Gastroesophageal sphincter (tissue), 3 donors: ENCODE data around the gene TMEM163.

ENCODE experiments used
- CTCF ChIP-seq, 4 experiments: fragments of 200-600 bp in 2 of 4; fragments of 450-650 bp in 2 of 4; sonication (generic) in 1 of 4; IDR thresholded peaks; one replicate each; pipeline ENCODE4 v1.5.1; 2017 to 2019; ENCODE audit warnings: antibody characterized with exemption in 4 of 4, mild to moderate bottlenecking in 2 of 4, moderate library complexity in 2 of 4
- POLR2AphosphoS5 ChIP-seq: sonication (generic); formaldehyde crosslinking; IDR thresholded peaks from one replicate; pipeline ENCODE4 v1.6.1; 2017; ENCODE audit warnings: antibody characterized with exemption

- TF ChIP-seq CTCF (IDR thresholded peaks at IDR 0.05) (no peak), POLR2AphosphoS5 (no peak)
These were observed 210.4 kb downstream of the TMEM163 start for GRCh38 chr2:134508391-134508790.
